Measurements from ENCODE around the gene IGFBP3.

The IGFBP3 gene

GRCh38 chr7:45922810-45923209, 1.7 kb upstream of the IGFBP3 start:
- no peak for ATAC-seq

GRCh38 chr7:45921699-45922519, 837 bp upstream of the IGFBP3 start:
- no peak for ATAC-seq

- ATAC-seq: no peak
Observed at GRCh38 chr7:45921381-45921698, 268 bp upstream of the IGFBP3 start.

- ATAC-seq: no peak
Observed at GRCh38 chr7:45919993-45920459, 1.0 kb downstream of the IGFBP3 start.

- ATAC-seq: no peak
Observed at GRCh38 chr7:45919231-45919784, 1.8 kb downstream of the IGFBP3 start.

- no peak for ATAC-seq
Observed at GRCh38 chr7:45918556-45918955, 2.5 kb downstream of the IGFBP3 start.

GRCh38 chr7:45917658-45918057, 3.4 kb downstream of the IGFBP3 start:
- no peak for ATAC-seq

- ATAC-seq: no peak
Observed at GRCh38 chr7:45917064-45917463, 4.0 kb downstream of the IGFBP3 start.

GRCh38 chr7:45915606-45916005, 5.5 kb downstream of the IGFBP3 start:
- no peak for ATAC-seq

- ATAC-seq: no peak
Observed at GRCh38 chr7:45914911-45915310, 6.2 kb downstream of the IGFBP3 start.

- ATAC-seq: no peak
Observed at GRCh38 chr7:45912972-45913371, 8.1 kb downstream of the IGFBP3 start.

GRCh38 chr7:45911311-45911710, 9.8 kb downstream of the IGFBP3 start:
- no peak for ATAC-seq

- no peak for ATAC-seq
Observed at GRCh38 chr7:45910855-45911254, 10.2 kb downstream of the IGFBP3 start.

GRCh38 chr7:45909561-45909960, 11.5 kb downstream of the IGFBP3 start:
- ATAC-seq: no peak

GRCh38 chr7:45902820-45903219, 18.3 kb downstream of the IGFBP3 start:
- ATAC-seq: no peak

GRCh38 chr7:45901566-45901965, 19.5 kb downstream of the IGFBP3 start:
- ATAC-seq: no peak

GRCh38 chr7:45898222-45898621, 22.9 kb downstream of the IGFBP3 start:
- ATAC-seq: no peak

- ATAC-seq: no peak
Observed at GRCh38 chr7:45897042-45897690, 23.9 kb downstream of the IGFBP3 start.

GRCh38 chr7:45894665-45895062, 26.4 kb downstream of the IGFBP3 start:
- no peak for ATAC-seq

- no peak for ATAC-seq
Observed at GRCh38 chr7:45893996-45894664, 26.9 kb downstream of the IGFBP3 start.

GRCh38 chr7:45893374-45893995, 27.6 kb downstream of the IGFBP3 start:
- ATAC-seq: no peak

- no peak for ATAC-seq
Observed at GRCh38 chr7:45892407-45893035, 28.6 kb downstream of the IGFBP3 start.
